Smooth muscle cell of the coronary artery (primary cell): ENCODE data around the gene CASP4. TPM values are rescaled to one million over a fixed set of nuclear protein-coding genes. Genes with fewer than 3 reads are reported as not detected.

ENCODE experiments used
- total RNA-seq: library from RNA; depleted of rRNA; stranded (reverse); fragments of >200 nt; gene quantifications from 2 replicates; pipeline ENCODE4 v1.2.3, GENCODE V29; 2014; ENCODE audit warnings: low replicate concordance

CASP4 gene
- total RNA-seq = 68.0 and 117 TPM in 2 replicates

DNA sequence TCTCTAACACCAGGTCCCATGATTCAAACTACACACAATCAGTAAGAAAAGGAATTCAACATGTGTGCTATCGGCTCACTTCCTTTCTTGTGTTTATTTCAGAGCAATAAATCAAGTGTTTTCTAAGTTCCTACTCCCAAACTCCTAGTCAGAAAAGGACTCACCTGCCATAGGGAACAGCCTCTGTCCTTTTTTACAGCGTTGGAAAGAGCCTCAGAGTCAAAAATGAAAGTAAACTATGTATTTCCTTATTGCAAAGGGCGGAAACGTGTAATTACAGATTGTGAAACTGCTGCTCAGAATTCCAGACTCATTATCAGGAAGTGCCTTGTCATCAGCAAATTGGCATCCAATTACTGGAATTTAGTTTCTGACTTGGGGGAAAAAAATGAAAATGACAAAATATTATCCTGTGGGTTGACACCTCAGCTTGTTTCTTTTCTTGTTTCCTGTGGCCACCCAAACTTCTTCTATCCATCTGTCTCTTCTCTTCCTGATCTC lies at the start of gene CASP4:
Gene CASP4, minus strand, starts transcription at position 220 of the 501 bp plus-strand sequence. Its CDS starts 49 bp downstream, at position 171.

GRCh38 chr11:104897891-104898684 lies 70.3 kb downstream of the CASP4 start, which contains the start of gene CASP12:
TSS of gene CASP12 (minus strand) at chr11:104898460.

Other genes with a start within 250 kb of the CASP4 start
- not detected in 2 replicates for gene CASP12, start 70.1 kb downstream of the CASP4 start, total RNA-seq
- gene CASP5, start 54.6 kb upstream of the CASP4 start, total RNA-seq = not detected in 2 replicates
- 5.9 and 56.3 TPM in 2 replicates for gene CASP1, start 66.6 kb upstream of the CASP4 start, total RNA-seq
- gene CARD16, start 76.8 kb upstream of the CASP4 start, total RNA-seq = 4.5 and 24.5 TPM in 2 replicates
- gene CARD18, start 171.2 kb upstream of the CASP4 start, total RNA-seq = not detected in 2 replicates